HG02571 (cell line): ENCODE results near the gene MSH2.

Source experiments
- ATAC-seq: cut with Tn5 transposase; IDR thresholded peaks from one replicate; pipeline ENCODE4 v1.9.1; 2021; ENCODE audit warnings: mild to moderate bottlenecking, moderate library complexity; ENCODE audit not compliant: unreplicated experiment

Gene MSH2

GRCh38 chr2:47504174-47504810 is 101.3 kb downstream of the MSH2 start:
- no peak for ATAC-seq

GRCh38 chr2:47506024-47506423 is 103.1 kb downstream of the MSH2 start:
- no peak for ATAC-seq

- ATAC-seq = no peak
Measured at GRCh38 chr2:47506436-47506835, 103.5 kb downstream of the MSH2 start.

GRCh38 chr2:47508080-47508479 is 105.1 kb downstream of the MSH2 start:
- no peak for ATAC-seq

- no peak for ATAC-seq
Measured at GRCh38 chr2:47508641-47509040, 105.7 kb downstream of the MSH2 start.

- no peak for ATAC-seq
Measured at GRCh38 chr2:47509250-47509649, 106.3 kb downstream of the MSH2 start.

GRCh38 chr2:47509821-47510385 is 106.9 kb downstream of the MSH2 start:
- ATAC-seq = no peak

GRCh38 chr2:47510745-47511144 is 107.8 kb downstream of the MSH2 start:
- ATAC-seq = no peak

GRCh38 chr2:47512581-47513083 is 109.7 kb downstream of the MSH2 start:
- no peak for ATAC-seq

- ATAC-seq = no peak
Measured at GRCh38 chr2:47513981-47514520, 111.1 kb downstream of the MSH2 start.

- no peak for ATAC-seq
Measured at GRCh38 chr2:47516360-47517104, 113.6 kb downstream of the MSH2 start.

- ATAC-seq = no peak
Measured at GRCh38 chr2:47518497-47519146, 115.7 kb downstream of the MSH2 start.

- ATAC-seq = no peak
Measured at GRCh38 chr2:47519147-47519537, 116.2 kb downstream of the MSH2 start.

GRCh38 chr2:47519604-47520301 is 116.8 kb downstream of the MSH2 start:
- ATAC-seq = no peak

GRCh38 chr2:47520302-47520630 is 117.3 kb downstream of the MSH2 start:
- no peak for ATAC-seq

GRCh38 chr2:47520825-47521665 is 118.1 kb downstream of the MSH2 start:
- ATAC-seq = peak; percentile 73

GRCh38 chr2:47521666-47522285 is 118.8 kb downstream of the MSH2 start:
- ATAC-seq = no peak

- ATAC-seq = no peak
Measured at GRCh38 chr2:47525167-47525566, 122.2 kb downstream of the MSH2 start.

- ATAC-seq = no peak
Measured at GRCh38 chr2:47528455-47528854, 125.5 kb downstream of the MSH2 start.
